ENCODE data around the gene AIFM3. TPM values are rescaled to one million over a fixed set of nuclear protein-coding genes. Genes with fewer than 3 reads are reported as not detected.

AIFM3 gene
- total RNA-seq, 1 donor: 0.45 TPM

DNA sequence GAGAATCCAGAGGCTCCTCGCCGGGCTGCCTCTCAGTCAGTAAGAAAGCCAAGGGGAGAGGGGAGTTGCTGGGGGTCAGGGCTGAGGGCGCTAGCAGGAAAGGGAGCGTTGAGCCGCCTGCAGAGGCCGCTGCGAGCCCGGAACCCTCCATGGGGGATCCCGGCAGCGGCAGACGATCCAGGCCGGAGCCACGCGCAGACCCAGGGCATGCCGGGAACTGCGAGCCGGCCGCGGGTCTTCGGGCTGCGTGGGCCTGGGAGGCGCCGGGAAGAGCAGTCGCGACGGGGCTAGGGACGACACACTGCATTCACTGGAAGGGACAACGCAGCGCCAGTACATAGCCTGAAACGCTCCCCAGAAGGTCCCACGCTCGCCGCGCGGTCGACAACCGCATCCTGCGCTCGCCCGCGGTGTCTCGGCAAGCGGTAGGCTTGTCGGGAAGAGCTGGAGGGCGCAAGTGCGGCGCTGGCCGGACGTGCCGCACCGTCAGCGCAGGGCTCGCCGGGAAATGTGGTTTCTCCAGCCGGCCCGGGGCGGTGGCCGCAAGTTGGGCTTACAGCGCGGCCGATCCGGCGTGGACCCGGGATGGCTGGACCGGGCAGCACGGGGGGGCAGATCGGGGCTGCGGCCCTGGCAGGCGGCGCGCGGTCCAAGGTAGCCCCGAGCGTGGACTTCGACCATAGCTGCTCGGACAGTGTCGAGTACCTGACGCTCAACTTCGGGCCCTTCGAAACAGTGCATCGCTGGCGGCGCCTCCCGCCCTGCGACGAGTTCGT is 14.9 kb downstream of the AIFM3 start, which contains the start of gene LZTR1:
LZTR1 (plus strand) TSS at position 511 of the 776 bp plus-strand sequence; CDS start at position 586, 75 bp downstream.
- H3K4me3 ChIP-seq (ENCODE audit: low read depth, low read length): peak within 1 kb of the TSS; percentile 92
- DNase-seq (ENCODE audit: low read depth): peak; percentile 80
- TF ChIP-seq, protein P1, sequence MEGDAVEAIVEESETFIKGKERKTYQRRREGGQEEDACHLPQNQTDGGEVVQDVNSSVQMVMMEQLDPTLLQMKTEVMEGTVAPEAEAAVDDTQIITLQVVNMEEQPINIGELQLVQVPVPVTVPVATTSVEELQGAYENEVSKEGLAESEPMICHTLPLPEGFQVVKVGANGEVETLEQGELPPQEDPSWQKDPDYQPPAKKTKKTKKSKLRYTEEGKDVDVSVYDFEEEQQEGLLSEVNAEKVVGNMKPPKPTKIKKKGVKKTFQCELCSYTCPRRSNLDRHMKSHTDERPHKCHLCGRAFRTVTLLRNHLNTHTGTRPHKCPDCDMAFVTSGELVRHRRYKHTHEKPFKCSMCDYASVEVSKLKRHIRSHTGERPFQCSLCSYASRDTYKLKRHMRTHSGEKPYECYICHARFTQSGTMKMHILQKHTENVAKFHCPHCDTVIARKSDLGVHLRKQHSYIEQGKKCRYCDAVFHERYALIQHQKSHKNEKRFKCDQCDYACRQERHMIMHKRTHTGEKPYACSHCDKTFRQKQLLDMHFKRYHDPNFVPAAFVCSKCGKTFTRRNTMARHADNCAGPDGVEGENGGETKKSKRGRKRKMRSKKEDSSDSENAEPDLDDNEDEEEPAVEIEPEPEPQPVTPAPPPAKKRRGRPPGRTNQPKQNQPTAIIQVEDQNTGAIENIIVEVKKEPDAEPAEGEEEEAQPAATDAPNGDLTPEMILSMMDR (IDR thresholded peaks at IDR 0.05; ENCODE audit: insufficient read depth, low read length): peak; percentile 71

- TF ChIP-seq, protein P1 (IDR thresholded peaks at IDR 0.05; ENCODE audit: insufficient read depth, low read length): no peak
- no peak for DNase-seq (ENCODE audit: low read depth)
- H3K4me3 ChIP-seq (ENCODE audit: low read depth, low read length): peak overlapping the region; percentile 92
These were observed 15.5 kb downstream of the AIFM3 start for GRCh38 chr22:20982563-20982882.

- TF ChIP-seq, protein P1 (IDR thresholded peaks at IDR 0.05; ENCODE audit: insufficient read depth, low read length): no peak
- H3K4me3 ChIP-seq (ENCODE audit: low read depth, low read length): peak overlapping the region; percentile 92
- peak; percentile 6 for DNase-seq (ENCODE audit: low read depth)
These were observed 16.2 kb downstream of the AIFM3 start for GRCh38 chr22:20983081-20983771.

DNA sequence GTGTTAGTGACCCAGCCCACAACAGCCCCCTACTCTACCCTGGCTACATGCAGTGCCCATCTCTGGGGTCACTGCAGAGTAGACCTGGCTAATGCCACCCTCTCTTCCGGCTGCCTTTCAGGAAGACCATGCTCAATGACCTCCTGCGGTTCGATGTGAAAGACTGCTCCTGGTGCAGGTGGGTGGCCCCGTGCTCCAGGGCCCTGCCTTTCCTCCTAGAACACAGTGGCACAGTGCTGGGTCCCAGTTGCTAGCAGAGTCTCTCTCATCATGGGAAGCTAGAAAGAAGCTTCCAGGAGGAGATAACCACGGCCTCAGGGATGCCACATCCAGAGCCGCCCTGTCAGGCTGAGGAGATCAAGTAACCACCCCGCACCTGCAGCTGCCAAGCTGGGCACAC is 18.7 kb downstream of the AIFM3 start:
- TF ChIP-seq, protein P1 (IDR thresholded peaks at IDR 0.05; ENCODE audit: insufficient read depth, low read length): no peak
- no peak for DNase-seq (ENCODE audit: low read depth)
- H3K4me3 ChIP-seq (ENCODE audit: low read depth, low read length): no peak overlapping the region

GRCh38 chr22:20986365-20986764 is 19.3 kb downstream of the AIFM3 start:
- no peak for DNase-seq (ENCODE audit: low read depth)
- TF ChIP-seq, protein P1 (IDR thresholded peaks at IDR 0.05; ENCODE audit: insufficient read depth, low read length): no peak
- no peak overlapping the region for H3K4me3 ChIP-seq (ENCODE audit: low read depth, low read length)

DNA sequence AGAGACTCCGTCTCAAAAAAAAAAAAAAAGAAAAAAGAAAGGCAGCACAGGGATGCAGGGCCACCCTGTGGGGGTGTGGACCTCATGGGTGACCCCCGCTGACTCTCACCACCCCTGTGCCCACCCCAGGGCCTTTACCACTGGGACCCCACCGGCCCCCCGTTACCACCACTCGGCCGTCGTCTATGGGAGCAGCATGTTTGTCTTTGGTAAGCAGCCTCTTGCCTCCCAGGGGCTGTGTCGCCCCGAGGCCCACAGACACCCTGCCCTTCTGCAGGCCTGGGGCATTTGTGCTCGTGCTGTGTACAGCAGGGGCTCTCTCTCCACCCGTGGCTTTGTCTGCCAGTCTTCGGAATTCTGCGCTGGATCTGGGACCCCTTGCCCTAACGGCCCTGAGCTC is 20.3 kb downstream of the AIFM3 start:
- no peak for DNase-seq (ENCODE audit: low read depth)
- H3K4me3 ChIP-seq (ENCODE audit: low read depth, low read length): no peak overlapping the region
- TF ChIP-seq, protein P1 (IDR thresholded peaks at IDR 0.05; ENCODE audit: insufficient read depth, low read length): no peak
